Ascending aorta (tissue), 2 donors: ENCODE data around the gene ORMDL2. TPM values are rescaled to one million over a fixed set of nuclear protein-coding genes. Genes with fewer than 3 reads are reported as not detected.

Source experiments
- DNase-seq, 2 donors: peaks; one replicate each; pipeline ENCODE4 v3.0.0-alpha.2; 2019; ENCODE audit warnings: low spot score in 2 of 2
- H3K27ac ChIP-seq, 2 donors: fragments of 200-600 bp; sonication (generic); one replicate each; pipeline ENCODE4 v1.5.1; 2016 to 2017; ENCODE audit warnings: mild to moderate bottlenecking in 1 of 2
- H3K27me3 ChIP-seq: fragments of 200-600 bp; sonication (generic); one replicate; pipeline ENCODE4 v1.5.1; 2017
- H3K36me3 ChIP-seq, 2 donors: fragments of 200-600 bp; sonication (generic); one replicate each; pipeline ENCODE4 v1.5.1; 2016
- H3K4me1 ChIP-seq, 2 donors: fragments of 200-600 bp; sonication (generic); one replicate each; pipeline ENCODE4 v1.5.1; 2016 to 2017; ENCODE audit warnings: mild to moderate bottlenecking in 1 of 2
- H3K4me3 ChIP-seq, 2 donors: fragments of 200-600 bp; sonication (generic); one replicate each; pipeline ENCODE4 v1.5.1; 2016 to 2017; ENCODE audit warnings: mild to moderate bottlenecking in 1 of 2
- H3K9me3 ChIP-seq, 2 donors: fragments of 200-600 bp; sonication (generic); one replicate each; pipeline ENCODE4 v1.5.1; 2016
- intact Hi-C: fragments of 100-400 bp; cut with DNase I; formaldehyde crosslinking; loops from one replicate; pipeline ENCODE4 v1.15.1; 2023
- total RNA-seq: library from RNA; depleted of rRNA; stranded (reverse); fragments of >200 nt; gene quantifications from one replicate; pipeline ENCODE4 v1.1.0, GENCODE V29; 2016
- TF ChIP-seq, protein P1 (sequence below), 3 experiments: fragments of 200-600 bp in 2 of 3; fragments of 450-650 bp in 1 of 3; sonication (generic) in 2 of 3; IDR thresholded peaks; one replicate each; pipeline ENCODE4 v1.5.1; 2016 to 2019; ENCODE audit warnings: antibody characterized with exemption in 3 of 3, mild to moderate bottlenecking in 1 of 3, moderate library complexity in 1 of 3

ORMDL2 gene
- total RNA-seq, 1 donor from 2014 or later = 13.8 TPM

DNA sequence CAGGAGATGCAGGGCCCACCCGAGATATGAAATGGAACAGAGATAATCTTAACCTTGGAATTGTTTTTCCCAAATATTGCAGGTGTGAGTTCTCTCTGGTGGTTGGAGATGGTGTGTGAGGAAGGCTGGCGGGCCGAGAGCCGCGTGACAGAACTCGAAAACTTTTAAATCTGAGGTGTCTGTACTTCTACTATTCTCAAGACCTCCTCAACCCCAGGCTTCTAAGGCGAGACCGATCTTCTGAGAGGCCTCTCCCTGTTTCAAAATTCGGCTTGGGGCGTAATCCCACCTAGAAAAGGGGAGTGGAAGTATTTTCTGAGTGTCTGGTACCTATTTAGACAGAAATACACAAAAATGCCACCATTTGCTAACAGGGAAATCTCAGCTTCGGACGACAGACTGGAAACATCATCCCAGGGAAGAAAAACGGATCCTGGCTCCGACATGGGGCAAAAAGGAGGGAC, 928 bp upstream of the ORMDL2 start:
- no peaks in the 10 kb centered on the region for H3K27me3 ChIP-seq
- H3K27ac ChIP-seq = peak overlapping the region; percentile 86 to 89
- DNase-seq = peak in 1 of 2 donors; percentile 58
- H3K4me1 ChIP-seq = peaks cover 0 to 17% of the 10 kb centered on the region in 2 donors
- TF ChIP-seq, protein P1, sequence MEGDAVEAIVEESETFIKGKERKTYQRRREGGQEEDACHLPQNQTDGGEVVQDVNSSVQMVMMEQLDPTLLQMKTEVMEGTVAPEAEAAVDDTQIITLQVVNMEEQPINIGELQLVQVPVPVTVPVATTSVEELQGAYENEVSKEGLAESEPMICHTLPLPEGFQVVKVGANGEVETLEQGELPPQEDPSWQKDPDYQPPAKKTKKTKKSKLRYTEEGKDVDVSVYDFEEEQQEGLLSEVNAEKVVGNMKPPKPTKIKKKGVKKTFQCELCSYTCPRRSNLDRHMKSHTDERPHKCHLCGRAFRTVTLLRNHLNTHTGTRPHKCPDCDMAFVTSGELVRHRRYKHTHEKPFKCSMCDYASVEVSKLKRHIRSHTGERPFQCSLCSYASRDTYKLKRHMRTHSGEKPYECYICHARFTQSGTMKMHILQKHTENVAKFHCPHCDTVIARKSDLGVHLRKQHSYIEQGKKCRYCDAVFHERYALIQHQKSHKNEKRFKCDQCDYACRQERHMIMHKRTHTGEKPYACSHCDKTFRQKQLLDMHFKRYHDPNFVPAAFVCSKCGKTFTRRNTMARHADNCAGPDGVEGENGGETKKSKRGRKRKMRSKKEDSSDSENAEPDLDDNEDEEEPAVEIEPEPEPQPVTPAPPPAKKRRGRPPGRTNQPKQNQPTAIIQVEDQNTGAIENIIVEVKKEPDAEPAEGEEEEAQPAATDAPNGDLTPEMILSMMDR (IDR thresholded peaks at IDR 0.05) = no peak
- H3K4me3 ChIP-seq = peak overlapping the region; percentile 66 to 87
- intact Hi-C loops = loop anchor here (1.0 to 10.0 kb wide), 4 partner anchors 75 to 162 kb away; partner anchors contain the start of gene GDF11
- no peaks in the 10 kb centered on the region for H3K9me3 ChIP-seq
- H3K36me3 ChIP-seq = peaks cover 14 to 34% of the 10 kb centered on the region in 2 donors

DNA sequence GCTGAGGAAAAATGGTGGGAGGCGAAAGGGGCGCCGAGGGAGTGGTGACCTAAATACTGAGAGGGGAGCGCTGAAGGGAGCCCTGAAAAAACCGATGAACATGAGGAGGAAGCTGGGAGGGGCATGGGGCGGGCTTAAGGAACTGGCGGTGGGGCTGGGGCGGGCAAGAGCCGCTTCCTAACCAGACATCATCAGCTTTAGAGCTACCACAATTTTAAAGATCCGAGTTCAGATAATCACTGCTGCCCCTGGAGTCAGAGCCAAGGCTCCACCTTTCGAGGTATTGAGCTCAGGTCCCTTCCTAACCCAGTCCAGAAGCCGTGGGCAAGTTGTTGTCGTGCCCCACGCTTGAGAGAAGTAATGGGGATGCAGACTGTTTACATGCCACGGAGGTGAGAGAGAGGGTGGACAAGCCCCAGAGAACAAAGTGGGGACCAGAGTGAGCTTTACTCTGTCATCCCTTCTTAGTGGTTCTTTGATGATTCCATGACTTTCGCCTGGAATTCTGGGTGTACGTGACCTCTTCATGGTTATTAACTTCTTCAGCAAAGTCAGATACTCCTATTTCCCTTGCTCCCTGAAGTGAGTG, 393 bp downstream of the ORMDL2 start:
- peaks cover 21 to 47% of the 10 kb centered on the region in 2 donors for H3K36me3 ChIP-seq

DNA sequence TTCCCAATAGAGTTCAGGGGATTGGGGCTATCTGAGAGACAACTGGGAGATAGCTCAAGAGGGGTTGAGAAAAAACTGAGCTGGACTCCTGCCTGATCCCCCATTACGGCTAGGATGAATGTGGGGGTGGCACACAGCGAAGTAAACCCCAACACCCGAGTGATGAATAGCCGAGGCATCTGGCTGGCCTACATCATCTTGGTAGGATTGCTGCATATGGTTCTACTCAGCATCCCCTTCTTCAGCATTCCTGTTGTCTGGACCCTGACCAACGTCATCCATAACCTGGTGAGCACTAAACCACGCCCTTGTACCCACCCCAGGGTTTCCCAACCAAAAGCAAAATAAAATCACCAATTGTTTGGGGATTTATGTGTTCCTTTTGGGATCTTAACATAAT, 1.0 kb downstream of the ORMDL2 start:
- no peaks in the 10 kb centered on the region for H3K9me3 ChIP-seq
- H3K4me1 ChIP-seq = peaks cover 0 to 17% of the 10 kb centered on the region in 2 donors
- H3K27me3 ChIP-seq = no peaks in the 10 kb centered on the region
- H3K36me3 ChIP-seq = peaks cover 21 to 48% of the 10 kb centered on the region in 2 donors
- peak overlapping the region; percentile 81 to 86 for H3K27ac ChIP-seq
- TF ChIP-seq, protein P1 (IDR thresholded peaks at IDR 0.05) = no peak
- DNase-seq = peak in 1 of 2 donors; percentile 54
- no peak overlapping the region for H3K4me3 ChIP-seq
- intact Hi-C loops = loop anchor here (1.0 to 10.0 kb wide), 4 partner anchors 10 to 164 kb away; partner anchors contain the start of genes DNAJC14, GDF11 and PYM1

More for the DNA sequence above, 393 bp downstream of the ORMDL2 start:
- Histone ChIP-seq H3K4me3 (peak overlapping the region; percentile 66 to 87), H3K27ac (peak overlapping the region; percentile 81 to 86), H3K4me1 (peaks cover 0 to 17% of the 10 kb centered on the region in 2 donors), H3K27me3 (no peaks in the 10 kb centered on the region), H3K9me3 (no peaks in the 10 kb centered on the region)
- no peak for DNase-seq
- intact Hi-C loops = loop anchor here (1.0 to 10.0 kb wide), 4 partner anchors 11 to 163 kb away; partner anchors contain the start of genes DNAJC14, GDF11 and PYM1
- TF ChIP-seq, protein P1 (IDR thresholded peaks at IDR 0.05) = no peak

DNA sequence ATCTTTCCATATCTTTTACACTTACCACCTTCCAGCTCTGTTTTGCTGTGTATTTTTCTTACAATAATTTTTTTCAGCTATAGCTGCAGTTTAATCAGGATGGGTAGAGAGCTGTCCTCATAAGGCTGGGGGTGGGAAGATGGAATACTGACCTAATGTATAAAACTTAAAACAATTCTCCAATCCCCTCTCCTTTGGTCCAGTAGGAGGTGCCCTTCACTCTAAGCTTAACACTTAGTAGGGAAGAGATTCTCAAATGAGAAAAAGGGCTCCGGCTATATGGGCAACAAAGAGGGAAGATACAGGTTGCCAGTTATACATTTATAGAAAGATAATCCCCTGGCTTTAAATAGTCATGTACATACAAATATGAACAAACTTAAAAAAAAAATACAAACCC, 2.8 kb downstream of the ORMDL2 start:
- H3K4me3 ChIP-seq = no peak overlapping the region
- H3K27me3 ChIP-seq = no peaks in the 10 kb centered on the region
- H3K9me3 ChIP-seq = no peaks in the 10 kb centered on the region
- intact Hi-C loops = no loop called here
- H3K36me3 ChIP-seq = peaks cover 21 to 43% of the 10 kb centered on the region in 2 donors
- no peak overlapping the region for H3K27ac ChIP-seq
- H3K4me1 ChIP-seq = peaks cover 0 to 7% of the 10 kb centered on the region in 2 donors
- DNase-seq = peak in 1 of 2 donors; percentile 25
- TF ChIP-seq, protein P1 (IDR thresholded peaks at IDR 0.05) = peak in 1 of 3 experiments; percentile 9

DNA sequence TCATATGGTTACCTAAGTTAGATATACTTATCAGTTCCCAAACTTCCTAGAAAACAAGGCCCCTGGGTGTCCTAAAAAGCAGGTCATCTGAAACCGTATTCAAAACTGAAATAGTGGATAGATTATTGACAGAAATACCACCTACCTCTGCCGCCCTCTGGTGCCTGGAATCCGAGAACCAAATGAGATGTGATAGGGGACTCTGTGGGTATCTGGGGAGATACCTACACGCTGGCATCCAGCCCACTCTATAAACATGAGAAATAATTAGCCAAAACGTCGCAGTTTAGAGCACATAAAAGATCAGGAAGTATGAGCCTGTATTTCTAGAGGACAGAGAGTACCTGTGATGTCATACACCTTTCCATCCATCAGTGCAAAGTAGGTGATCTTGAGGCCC, 4.4 kb downstream of the ORMDL2 start:
- H3K36me3 ChIP-seq = peaks cover 21 to 43% of the 10 kb centered on the region in 2 donors
- H3K27me3 ChIP-seq = no peaks in the 10 kb centered on the region
- TF ChIP-seq, protein P1 (IDR thresholded peaks at IDR 0.05) = no peak
- no peaks in the 10 kb centered on the region for H3K9me3 ChIP-seq
- peak in 1 of 2 donors; percentile 49 for DNase-seq
- no peak overlapping the region for H3K4me3 ChIP-seq
- intact Hi-C loops = no loop called here
- no peak overlapping the region for H3K27ac ChIP-seq
- peaks cover 0 to 13% of the 10 kb centered on the region in 2 donors for H3K4me1 ChIP-seq
